ENCODE measurements around the gene SYN1.

The SYN1 gene

DNA sequence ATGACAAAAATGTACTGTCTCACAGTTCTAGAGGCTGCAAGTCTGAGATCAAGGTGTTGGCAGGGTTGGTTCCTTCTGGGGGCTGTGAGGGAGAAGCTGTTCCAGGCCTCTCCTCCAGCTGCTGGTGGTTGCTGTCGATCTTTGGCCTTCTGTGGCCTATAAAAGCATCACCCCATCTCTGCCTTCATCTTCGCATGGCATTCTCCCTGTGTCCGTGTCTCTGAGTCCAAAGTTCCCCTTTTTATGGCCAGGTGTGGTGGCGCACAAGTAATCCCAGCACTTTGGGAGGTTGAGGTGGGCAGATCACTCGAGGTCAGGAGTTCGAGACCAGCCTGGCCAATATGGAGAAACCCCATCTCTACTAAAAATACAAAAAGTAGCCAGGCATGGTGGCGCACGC, 90.1 kb downstream of the SYN1 start:
- no peaks in the 10 kb centered on the region for H4K20me1 ChIP-seq (ENCODE audit: insufficient read depth)
- no peak overlapping the region for H3K4me2 ChIP-seq
- H3K4me1 ChIP-seq (ENCODE audit: low read depth, poor library complexity, severe bottlenecking), result no peaks in the 10 kb centered on the region
- no peak overlapping the region for H3K27ac ChIP-seq
- TF ChIP-seq, protein P1, sequence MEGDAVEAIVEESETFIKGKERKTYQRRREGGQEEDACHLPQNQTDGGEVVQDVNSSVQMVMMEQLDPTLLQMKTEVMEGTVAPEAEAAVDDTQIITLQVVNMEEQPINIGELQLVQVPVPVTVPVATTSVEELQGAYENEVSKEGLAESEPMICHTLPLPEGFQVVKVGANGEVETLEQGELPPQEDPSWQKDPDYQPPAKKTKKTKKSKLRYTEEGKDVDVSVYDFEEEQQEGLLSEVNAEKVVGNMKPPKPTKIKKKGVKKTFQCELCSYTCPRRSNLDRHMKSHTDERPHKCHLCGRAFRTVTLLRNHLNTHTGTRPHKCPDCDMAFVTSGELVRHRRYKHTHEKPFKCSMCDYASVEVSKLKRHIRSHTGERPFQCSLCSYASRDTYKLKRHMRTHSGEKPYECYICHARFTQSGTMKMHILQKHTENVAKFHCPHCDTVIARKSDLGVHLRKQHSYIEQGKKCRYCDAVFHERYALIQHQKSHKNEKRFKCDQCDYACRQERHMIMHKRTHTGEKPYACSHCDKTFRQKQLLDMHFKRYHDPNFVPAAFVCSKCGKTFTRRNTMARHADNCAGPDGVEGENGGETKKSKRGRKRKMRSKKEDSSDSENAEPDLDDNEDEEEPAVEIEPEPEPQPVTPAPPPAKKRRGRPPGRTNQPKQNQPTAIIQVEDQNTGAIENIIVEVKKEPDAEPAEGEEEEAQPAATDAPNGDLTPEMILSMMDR (conservative IDR thresholded peaks at IDR 0.05; ENCODE audit: low read depth, low read length), result no peak
- no peak overlapping the region for H2AFZ ChIP-seq (ENCODE audit: low read depth)
- no peaks in the 10 kb centered on the region for H3K27me3 ChIP-seq (ENCODE audit: insufficient read depth, low read depth)
- H3K9ac ChIP-seq, result no peak overlapping the region
- no peak overlapping the region for H3K4me3 ChIP-seq (IDR thresholded peaks at IDR 0.05; ENCODE audit: insufficient read depth, low read depth, low read length)
- H3K36me3 ChIP-seq (ENCODE audit: insufficient read depth), result no peaks in the 10 kb centered on the region
- H3K79me2 ChIP-seq (ENCODE audit: insufficient read depth, low read depth), result no peaks in the 10 kb centered on the region

DNA sequence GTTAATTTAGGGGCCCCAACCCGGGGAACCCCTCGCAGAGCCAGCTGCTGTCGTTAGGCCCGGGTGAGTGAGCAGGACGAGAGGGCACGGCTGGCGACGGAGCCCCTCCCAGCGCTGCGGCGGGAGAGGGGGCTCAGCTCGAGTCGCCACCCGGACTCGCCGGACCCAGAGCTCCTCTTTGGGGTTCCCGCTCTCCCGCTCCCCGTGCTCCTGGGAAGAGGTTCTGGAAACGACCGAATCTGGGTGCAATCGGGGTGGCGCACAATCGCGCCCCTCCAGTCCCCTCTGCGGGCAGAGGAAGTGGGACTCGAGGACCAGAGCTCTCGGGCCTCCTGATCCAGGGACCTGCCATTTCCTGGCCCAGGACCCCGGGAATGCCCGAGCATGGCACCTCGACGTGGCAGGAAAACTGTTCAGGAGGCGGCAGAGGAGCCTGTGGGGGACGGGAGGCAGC, 95.9 kb downstream of the SYN1 start:
- Histone ChIP-seq H3K79me2 (ENCODE audit: insufficient read depth, low read depth) (no peaks in the 10 kb centered on the region), H3K36me3 (ENCODE audit: insufficient read depth) (no peaks in the 10 kb centered on the region), H3K4me2 (peak overlapping the region; percentile 51; the same call in 1 of the 2 replicates), H2AFZ (ENCODE audit: low read depth) (peak overlapping the region; percentile 82), H4K20me1 (ENCODE audit: insufficient read depth) (no peaks in the 10 kb centered on the region), H3K9ac (peak overlapping the region; percentile 74; the same call in 1 of the 2 replicates), H3K27me3 (ENCODE audit: insufficient read depth, low read depth) (no peaks in the 10 kb centered on the region), H3K27ac (no peak overlapping the region; the same call in 1 of the 2 replicates), H3K4me3 (IDR thresholded peaks at IDR 0.05; ENCODE audit: insufficient read depth, low read depth, low read length) (no peak overlapping the region), H3K4me1 (ENCODE audit: low read depth, poor library complexity, severe bottlenecking) (no peaks in the 10 kb centered on the region)
- TF ChIP-seq, protein P1 (conservative IDR thresholded peaks at IDR 0.05; ENCODE audit: low read depth, low read length), result no peak

DNA sequence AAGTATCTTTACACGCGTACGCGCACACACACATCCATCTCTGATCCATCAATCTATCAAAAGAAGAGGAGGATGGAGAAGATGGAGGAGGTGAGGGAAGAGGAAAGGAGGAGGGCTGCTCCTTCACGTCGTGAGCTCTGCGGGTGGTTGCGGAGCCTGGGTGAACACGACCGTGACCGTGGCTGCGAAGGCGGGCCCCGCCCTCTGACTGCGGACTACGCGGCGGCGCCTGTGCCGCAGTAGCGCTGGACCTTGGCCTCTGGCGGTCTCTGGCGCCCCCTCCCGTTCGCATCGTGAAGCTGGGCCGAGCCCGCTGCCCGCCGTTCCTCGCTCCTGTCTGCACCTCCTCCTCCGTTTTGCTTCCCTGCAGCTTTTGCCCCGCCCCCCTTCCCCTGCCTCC, 96.4 kb downstream of the SYN1 start:
- H3K9ac ChIP-seq, result peak overlapping the region; percentile 74; the same call in 1 of the 2 replicates
- peak overlapping the region; percentile 82; the same call in 1 of the 2 replicates for H2AFZ ChIP-seq (ENCODE audit: low read depth)
- no peaks in the 10 kb centered on the region for H3K79me2 ChIP-seq (ENCODE audit: insufficient read depth, low read depth)
- no peaks in the 10 kb centered on the region for H4K20me1 ChIP-seq (ENCODE audit: insufficient read depth)
- H3K27me3 ChIP-seq (ENCODE audit: insufficient read depth, low read depth), result no peaks in the 10 kb centered on the region
- no peaks in the 10 kb centered on the region for H3K4me1 ChIP-seq (ENCODE audit: low read depth, poor library complexity, severe bottlenecking)
- H3K36me3 ChIP-seq (ENCODE audit: insufficient read depth), result no peaks in the 10 kb centered on the region
- no peak overlapping the region for H3K27ac ChIP-seq
- no peak overlapping the region for H3K4me3 ChIP-seq (IDR thresholded peaks at IDR 0.05; ENCODE audit: insufficient read depth, low read depth, low read length)
- H3K4me2 ChIP-seq, result peak overlapping the region; percentile 51; the same call in 1 of the 2 replicates
- TF ChIP-seq, protein P1 (conservative IDR thresholded peaks at IDR 0.05; ENCODE audit: low read depth, low read length), result peak; percentile 65

Measured in KMS-11 (cell line).